ENCODE measurements around the gene VAMP3. TPM values are rescaled to one million over a fixed set of nuclear protein-coding genes. Genes with fewer than 3 reads are reported as not detected.
A peak's percentile ranks its signal among the peaks of the same experiment; 100 is the strongest.

Gene VAMP3
- total RNA-seq, 1 donor from 2014 or later: 82.5 TPM

DNA sequence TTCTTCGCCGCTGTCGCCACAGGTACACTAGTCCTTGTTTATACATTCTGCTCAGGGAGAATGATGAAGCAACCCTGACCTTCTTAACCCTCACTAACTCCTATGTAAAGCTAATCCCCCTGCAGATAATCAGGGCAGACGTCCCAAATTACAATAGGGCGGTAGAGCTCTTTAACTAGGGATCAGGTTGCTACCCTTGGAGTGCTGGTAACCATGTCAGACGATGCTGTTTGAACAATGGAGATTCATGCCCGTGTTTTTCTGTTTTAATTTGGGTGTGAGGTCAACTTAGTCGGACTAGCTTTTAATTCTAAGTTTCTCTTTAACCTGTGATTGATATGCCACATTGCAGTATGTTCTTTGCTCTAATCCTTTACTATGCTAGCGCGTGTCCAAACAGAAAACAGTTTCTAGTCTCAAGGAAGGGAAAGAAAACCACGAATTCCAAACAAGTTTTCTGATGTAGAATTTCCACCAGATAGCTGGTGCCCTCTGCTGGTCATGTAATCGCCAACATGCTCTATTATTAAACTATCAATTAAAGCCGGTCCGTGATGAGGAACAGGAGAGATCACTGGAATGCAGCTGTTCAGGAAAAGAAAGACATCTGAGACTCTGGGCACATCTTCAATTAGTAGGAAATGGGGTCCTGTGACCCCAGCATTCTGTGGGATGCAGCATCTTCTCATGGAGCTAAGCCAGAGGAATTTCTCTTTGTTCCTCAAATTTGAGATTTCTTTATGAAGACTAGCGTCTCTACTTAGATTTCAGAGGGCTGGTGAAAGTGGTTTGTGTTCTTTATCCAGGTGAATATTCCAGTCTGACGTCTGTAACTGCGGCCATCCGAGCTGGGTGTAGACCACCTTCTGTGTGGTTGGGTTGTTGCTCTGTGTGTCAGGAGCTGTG lies 18.3 kb upstream of the VAMP3 start:
- TF ChIP-seq, protein P1, sequence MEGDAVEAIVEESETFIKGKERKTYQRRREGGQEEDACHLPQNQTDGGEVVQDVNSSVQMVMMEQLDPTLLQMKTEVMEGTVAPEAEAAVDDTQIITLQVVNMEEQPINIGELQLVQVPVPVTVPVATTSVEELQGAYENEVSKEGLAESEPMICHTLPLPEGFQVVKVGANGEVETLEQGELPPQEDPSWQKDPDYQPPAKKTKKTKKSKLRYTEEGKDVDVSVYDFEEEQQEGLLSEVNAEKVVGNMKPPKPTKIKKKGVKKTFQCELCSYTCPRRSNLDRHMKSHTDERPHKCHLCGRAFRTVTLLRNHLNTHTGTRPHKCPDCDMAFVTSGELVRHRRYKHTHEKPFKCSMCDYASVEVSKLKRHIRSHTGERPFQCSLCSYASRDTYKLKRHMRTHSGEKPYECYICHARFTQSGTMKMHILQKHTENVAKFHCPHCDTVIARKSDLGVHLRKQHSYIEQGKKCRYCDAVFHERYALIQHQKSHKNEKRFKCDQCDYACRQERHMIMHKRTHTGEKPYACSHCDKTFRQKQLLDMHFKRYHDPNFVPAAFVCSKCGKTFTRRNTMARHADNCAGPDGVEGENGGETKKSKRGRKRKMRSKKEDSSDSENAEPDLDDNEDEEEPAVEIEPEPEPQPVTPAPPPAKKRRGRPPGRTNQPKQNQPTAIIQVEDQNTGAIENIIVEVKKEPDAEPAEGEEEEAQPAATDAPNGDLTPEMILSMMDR (IDR thresholded peaks at IDR 0.05; ENCODE audit: unreplicated experiment): peak; percentile 89
- peaks cover 5% of the 10 kb centered on the region for H3K36me3 Mint-ChIP-seq (ENCODE audit: insufficient read depth)
- no peaks in the 10 kb centered on the region for H3K27me3 Mint-ChIP-seq
- peak overlapping the region; percentile 90 for H3K27ac Mint-ChIP-seq
- peaks cover 12% of the 10 kb centered on the region for H3K4me1 Mint-ChIP-seq (ENCODE audit: low read depth)
- H3K9me3 Mint-ChIP-seq (ENCODE audit: low read depth): no peaks in the 10 kb centered on the region
- H3K4me3 Mint-ChIP-seq (ENCODE audit: low read depth): peak overlapping the region; percentile 64
- peak; percentile 49 for DNase-seq (ENCODE audit: low spot score, unreplicated experiment)

DNA sequence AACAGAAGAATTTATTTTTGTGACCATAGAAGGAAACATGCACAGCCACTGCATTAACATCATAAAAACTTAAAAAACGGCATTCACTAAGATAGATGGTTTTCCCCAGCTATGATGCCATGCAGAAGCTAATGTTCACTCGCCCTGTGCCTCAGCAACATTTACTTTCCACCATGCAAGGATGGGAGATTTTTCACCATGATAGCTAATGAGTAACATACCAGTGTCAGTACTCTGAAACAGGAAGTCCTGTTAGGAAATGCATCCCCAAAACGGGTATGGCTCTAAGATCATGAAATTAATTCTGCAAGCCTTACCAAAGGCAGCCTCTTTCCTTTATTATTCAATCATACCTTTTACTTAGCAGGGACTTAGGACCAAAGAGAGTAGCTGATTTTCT lies 17.5 kb upstream of the VAMP3 start:
- H3K4me3 Mint-ChIP-seq (ENCODE audit: low read depth): no peak overlapping the region
- TF ChIP-seq, protein P1 (IDR thresholded peaks at IDR 0.05; ENCODE audit: unreplicated experiment): no peak
- peaks cover 12% of the 10 kb centered on the region for H3K4me1 Mint-ChIP-seq (ENCODE audit: low read depth)

DNA sequence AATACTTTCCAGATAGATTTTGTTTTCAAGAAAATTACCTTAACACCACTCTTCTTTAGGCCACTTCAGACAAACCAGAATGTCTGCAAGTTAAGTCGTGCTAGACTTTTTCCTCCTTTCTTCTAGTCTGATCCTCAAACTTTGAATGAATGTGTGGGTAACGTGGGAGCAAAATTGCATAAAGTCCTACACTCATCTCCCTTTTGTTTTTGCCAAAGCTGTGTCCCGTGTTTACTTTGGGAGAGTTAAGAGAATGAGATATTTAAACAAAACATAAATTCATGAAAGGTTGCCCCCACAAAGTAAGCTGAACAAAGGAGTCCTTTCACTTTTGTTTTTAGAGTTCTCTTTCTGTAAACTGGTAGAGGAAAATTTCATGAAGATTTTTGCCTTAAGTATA lies 16.9 kb upstream of the VAMP3 start:
- Mint-ChIP-seq H3K4me1 (ENCODE audit: low read depth) (peaks cover 12% of the 10 kb centered on the region), H3K27ac (no peak overlapping the region), H3K9me3 (ENCODE audit: low read depth) (no peaks in the 10 kb centered on the region), H3K27me3 (no peaks in the 10 kb centered on the region), H3K36me3 (ENCODE audit: insufficient read depth) (peaks cover 5% of the 10 kb centered on the region), H3K4me3 (ENCODE audit: low read depth) (no peak overlapping the region)
- TF ChIP-seq, protein P1 (IDR thresholded peaks at IDR 0.05; ENCODE audit: unreplicated experiment): no peak
- no peak for DNase-seq (ENCODE audit: low spot score, unreplicated experiment)

More for the DNA sequence above, 17.5 kb upstream of the VAMP3 start:
- H3K27me3 Mint-ChIP-seq: no peaks in the 10 kb centered on the region
- H3K36me3 Mint-ChIP-seq (ENCODE audit: insufficient read depth): peaks cover 5% of the 10 kb centered on the region
- no peak overlapping the region for H3K27ac Mint-ChIP-seq
- H3K9me3 Mint-ChIP-seq (ENCODE audit: low read depth): no peaks in the 10 kb centered on the region
- DNase-seq (ENCODE audit: low spot score, unreplicated experiment): no peak

DNA sequence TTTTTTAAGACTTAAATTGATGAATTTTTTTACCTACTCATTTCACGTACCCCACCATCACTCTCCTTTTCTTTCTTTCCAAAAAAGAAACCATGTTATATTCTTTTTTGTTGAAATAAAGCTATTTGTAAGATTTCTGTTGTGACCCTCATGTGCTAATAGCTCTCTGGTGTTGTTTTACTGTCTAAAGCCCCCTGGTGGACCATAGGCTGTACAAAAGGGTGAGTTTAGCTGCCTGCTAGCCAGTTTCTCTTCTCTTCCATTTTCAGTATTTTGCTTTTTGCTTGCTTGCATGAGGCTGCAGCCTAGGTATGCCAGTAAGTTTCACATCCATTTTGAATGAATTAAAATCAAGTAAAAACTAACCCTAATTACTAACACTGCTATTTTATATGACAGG lies 15.6 kb upstream of the VAMP3 start:
- Mint-ChIP-seq H3K27ac (no peak overlapping the region), H3K27me3 (no peaks in the 10 kb centered on the region), H3K4me1 (ENCODE audit: low read depth) (peaks cover 12% of the 10 kb centered on the region), H3K4me3 (ENCODE audit: low read depth) (no peak overlapping the region), H3K9me3 (ENCODE audit: low read depth) (no peaks in the 10 kb centered on the region), H3K36me3 (ENCODE audit: insufficient read depth) (peaks cover 3% of the 10 kb centered on the region)
- TF ChIP-seq, protein P1 (IDR thresholded peaks at IDR 0.05; ENCODE audit: unreplicated experiment): peak; percentile 61
- no peak for DNase-seq (ENCODE audit: low spot score, unreplicated experiment)

DNA sequence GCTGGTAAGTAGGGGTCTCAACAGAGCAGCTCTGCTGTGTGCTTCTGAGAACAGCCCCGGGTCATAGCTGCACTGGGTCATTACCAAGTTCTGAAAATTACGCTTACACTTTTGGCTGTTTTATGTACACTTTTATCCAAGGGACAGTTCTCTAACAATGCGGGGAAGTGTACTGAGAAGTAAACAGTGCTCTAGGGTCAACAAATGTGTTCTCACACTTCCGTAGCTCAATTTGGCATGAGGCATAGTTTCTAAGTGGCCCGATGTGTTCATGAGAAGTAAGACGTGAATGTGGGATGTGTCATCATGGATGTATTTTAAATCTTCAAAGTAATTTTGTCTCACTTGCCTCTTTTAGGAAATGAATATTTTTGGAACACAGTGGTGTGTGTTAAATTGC lies 10.9 kb upstream of the VAMP3 start:
- no peak overlapping the region for H3K4me3 Mint-ChIP-seq (ENCODE audit: low read depth)
- H3K36me3 Mint-ChIP-seq (ENCODE audit: insufficient read depth): no peaks in the 10 kb centered on the region
- H3K27me3 Mint-ChIP-seq: no peaks in the 10 kb centered on the region
- H3K27ac Mint-ChIP-seq: no peak overlapping the region
- TF ChIP-seq, protein P1 (IDR thresholded peaks at IDR 0.05; ENCODE audit: unreplicated experiment): no peak
- no peak for DNase-seq (ENCODE audit: low spot score, unreplicated experiment)
- no peaks in the 10 kb centered on the region for H3K9me3 Mint-ChIP-seq (ENCODE audit: low read depth)
- H3K4me1 Mint-ChIP-seq (ENCODE audit: low read depth): no peaks in the 10 kb centered on the region

Data from progenitor cell of endocrine pancreas (in vitro differentiated cells).